Retina (tissue), 1 donor: ENCODE results near the gene DTD1.

ENCODE experiments used
- DNase-seq: peaks from one replicate; pipeline ENCODE4 v3.0.0-alpha.2; 2016

Gene DTD1

GRCh38 chr20:18715564-18715963 lies 127.7 kb downstream of the DTD1 start:
- no peak for DNase-seq

- no peak for DNase-seq
Observed at GRCh38 chr20:18717062-18717461, 129.2 kb downstream of the DTD1 start.

- DNase-seq: no peak
Observed at GRCh38 chr20:18718129-18718528, 130.3 kb downstream of the DTD1 start.

GRCh38 chr20:18719426-18719825 lies 131.6 kb downstream of the DTD1 start:
- DNase-seq: no peak

- DNase-seq: no peak
Observed at GRCh38 chr20:18721551-18722115, 133.8 kb downstream of the DTD1 start.

- DNase-seq: no peak
Observed at GRCh38 chr20:18722371-18722770, 134.5 kb downstream of the DTD1 start.

- DNase-seq: no peak
Observed at GRCh38 chr20:18724077-18724476, 136.2 kb downstream of the DTD1 start.

- no peak for DNase-seq
Observed at GRCh38 chr20:18724788-18725464, 137.1 kb downstream of the DTD1 start.

GRCh38 chr20:18727032-18727508 lies 139.2 kb downstream of the DTD1 start:
- no peak for DNase-seq

- DNase-seq: no peak
Observed at GRCh38 chr20:18728165-18728869, 140.5 kb downstream of the DTD1 start.

GRCh38 chr20:18728870-18729224 lies 141.0 kb downstream of the DTD1 start:
- DNase-seq: no peak

GRCh38 chr20:18729231-18729825 lies 141.5 kb downstream of the DTD1 start:
- DNase-seq: no peak

GRCh38 chr20:18731940-18732339 lies 144.1 kb downstream of the DTD1 start:
- DNase-seq: no peak

- DNase-seq: no peak
Observed at GRCh38 chr20:18734525-18735189, 146.8 kb downstream of the DTD1 start.

GRCh38 chr20:18737140-18737539 lies 149.3 kb downstream of the DTD1 start:
- DNase-seq: no peak

GRCh38 chr20:18738055-18738454 lies 150.2 kb downstream of the DTD1 start:
- DNase-seq: no peak

GRCh38 chr20:18738888-18739287 lies 151.0 kb downstream of the DTD1 start:
- DNase-seq: no peak

- DNase-seq: no peak
Observed at GRCh38 chr20:18739751-18740166, 151.9 kb downstream of the DTD1 start.

- no peak for DNase-seq
Observed at GRCh38 chr20:18740726-18741125, 152.9 kb downstream of the DTD1 start.

- no peak for DNase-seq
Observed at GRCh38 chr20:18742841-18743240, 155.0 kb downstream of the DTD1 start.

- DNase-seq: no peak
Observed at GRCh38 chr20:18743665-18744440, 156.0 kb downstream of the DTD1 start.

- DNase-seq: no peak
Observed at GRCh38 chr20:18747090-18747489, 159.2 kb downstream of the DTD1 start.
